Endodermal cell (in vitro differentiated cells): ENCODE measurements around the gene KCNJ3. TPM values are rescaled to one million over a fixed set of nuclear protein-coding genes. Genes with fewer than 3 reads are reported as not detected.

Experiments
- DNase-seq: peaks from one replicate; pipeline ENCODE4 v3.0.0-alpha.2; 2017
- H3K27ac ChIP-seq: 2 replicates; pipeline ENCODE4 v1.5.1; 2013; ENCODE audit warnings: mild to moderate bottlenecking, low read depth, low read length, moderate library complexity
- H3K27me3 ChIP-seq: 2 replicates; pipeline ENCODE4 v1.6.1; 2013; ENCODE audit warnings: mild to moderate bottlenecking, low read length, moderate library complexity; ENCODE audit not compliant: insufficient read depth, control insufficient read depth, poor library complexity, severe bottlenecking
- H3K36me3 ChIP-seq: 2 replicates; pipeline ENCODE4 v1.7.0; 2013; ENCODE audit warnings: mild to moderate bottlenecking, low read length, moderate library complexity; ENCODE audit not compliant: control insufficient read depth, insufficient read depth
- H3K4me1 ChIP-seq: one replicate; pipeline ENCODE4 v1.7.0; 2013; ENCODE audit warnings: low read length; ENCODE audit not compliant: control insufficient read depth, insufficient read depth
- H3K4me3 ChIP-seq: 2 replicates; pipeline ENCODE4 v1.5.1; 2013; ENCODE audit warnings: mild to moderate bottlenecking, low read length, moderate library complexity
- H3K9ac ChIP-seq: 2 replicates; pipeline ENCODE4 v1.6.1; 2013; ENCODE audit warnings: mild to moderate bottlenecking, low read length, moderate library complexity; ENCODE audit not compliant: poor library complexity, severe bottlenecking; ENCODE audit errors: extremely low read depth
- H3K9me3 ChIP-seq: 2 replicates; pipeline ENCODE4 v1.6.1; 2013; ENCODE audit warnings: mild to moderate bottlenecking, low read length, moderate library complexity; ENCODE audit not compliant: control insufficient read depth
- H3K27ac Mint-ChIP-seq: 2 replicates; pipeline ENCODE4 v1.8.0; 2020; ENCODE audit warnings: mixed read lengths
- H3K27me3 Mint-ChIP-seq: 2 replicates; pipeline ENCODE4 v1.8.0; 2021; ENCODE audit warnings: mild to moderate bottlenecking, mixed read lengths; ENCODE audit not compliant: insufficient read depth
- H3K36me3 Mint-ChIP-seq: 2 replicates; pipeline ENCODE4 v1.8.0; 2020; ENCODE audit warnings: low read depth, mixed read lengths
- H3K4me1 Mint-ChIP-seq: 2 replicates; pipeline ENCODE4 v1.8.0; 2020; ENCODE audit warnings: mixed read lengths
- H3K4me3 Mint-ChIP-seq: 2 replicates; pipeline ENCODE4 v1.8.0; 2020; ENCODE audit warnings: mild to moderate bottlenecking, moderate library complexity, mixed read lengths
- H3K9me3 Mint-ChIP-seq: 2 replicates; pipeline ENCODE4 v1.8.0; 2020; ENCODE audit warnings: mild to moderate bottlenecking, mixed read lengths
- WGBS, 2 experiments: methylation state at CpG; one replicate each; pipeline versions ENCODE4 v1.1.5 to v1.1.7; 2013; ENCODE audit warnings: missing lambda C conversion rate in 2 of 2, mixed read lengths in 1 of 2; ENCODE audit not compliant: insufficient coverage in 1 of 2, insufficient read length in 1 of 2; 5-methylcytosine and 5-hydroxymethylcytosine counted together
- total RNA-seq, 2 donors: library from RNA; stranded (reverse); fragmentation: NEBNext Ultra II Directional in 1 of 2; extraction: Animal tissue kit (Norgen Biotek cat#: 25700) in 1 of 2; gene quantifications; 2 replicates in 1 of 2; 3 replicates in 1 of 2; pipeline ENCODE4 v1.2.1, GENCODE V29; 2021
- TF ChIP-seq, protein P1 (sequence below): fragments of 200-600 bp; sonication (generic); conservative IDR thresholded peaks from 2 replicates; pipeline ENCODE4 v1.5.0; 2021; ENCODE audit warnings: antibody characterized with exemption, mild to moderate bottlenecking

The KCNJ3 gene
- total RNA-seq, 2 donors from 2014 or later = 4.3 to 7.6 TPM

- Histone ChIP-seq H3K4me3 (no peak overlapping the region), H3K27me3 (peaks cover 17% of the 10 kb centered on the region), H3K9ac (no peak overlapping the region), H3K36me3 (no peaks in the 10 kb centered on the region), H3K27ac (no peak overlapping the region), H3K4me1 (peaks cover 1% of the 10 kb centered on the region), H3K9me3 (no peaks in the 10 kb centered on the region)
- 95 to 96% methylated on average over 2 to 3 of the region's 3 CpGs for WGBS, 2 experiments
- Mint-ChIP-seq H3K4me1 (peaks cover 7% of the 10 kb centered on the region), H3K27me3 (peaks cover 25% of the 10 kb centered on the region), H3K9me3 (peaks cover under 1% of the 10 kb centered on the region), H3K27ac (no peak overlapping the region), H3K4me3 (no peak overlapping the region), H3K36me3 (no peaks in the 10 kb centered on the region)
- TF ChIP-seq, protein P1, sequence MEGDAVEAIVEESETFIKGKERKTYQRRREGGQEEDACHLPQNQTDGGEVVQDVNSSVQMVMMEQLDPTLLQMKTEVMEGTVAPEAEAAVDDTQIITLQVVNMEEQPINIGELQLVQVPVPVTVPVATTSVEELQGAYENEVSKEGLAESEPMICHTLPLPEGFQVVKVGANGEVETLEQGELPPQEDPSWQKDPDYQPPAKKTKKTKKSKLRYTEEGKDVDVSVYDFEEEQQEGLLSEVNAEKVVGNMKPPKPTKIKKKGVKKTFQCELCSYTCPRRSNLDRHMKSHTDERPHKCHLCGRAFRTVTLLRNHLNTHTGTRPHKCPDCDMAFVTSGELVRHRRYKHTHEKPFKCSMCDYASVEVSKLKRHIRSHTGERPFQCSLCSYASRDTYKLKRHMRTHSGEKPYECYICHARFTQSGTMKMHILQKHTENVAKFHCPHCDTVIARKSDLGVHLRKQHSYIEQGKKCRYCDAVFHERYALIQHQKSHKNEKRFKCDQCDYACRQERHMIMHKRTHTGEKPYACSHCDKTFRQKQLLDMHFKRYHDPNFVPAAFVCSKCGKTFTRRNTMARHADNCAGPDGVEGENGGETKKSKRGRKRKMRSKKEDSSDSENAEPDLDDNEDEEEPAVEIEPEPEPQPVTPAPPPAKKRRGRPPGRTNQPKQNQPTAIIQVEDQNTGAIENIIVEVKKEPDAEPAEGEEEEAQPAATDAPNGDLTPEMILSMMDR = no peak
- no peak for DNase-seq
These were observed 4.7 kb upstream of the KCNJ3 start for GRCh38 chr2:154693741-154694340.

DNA sequence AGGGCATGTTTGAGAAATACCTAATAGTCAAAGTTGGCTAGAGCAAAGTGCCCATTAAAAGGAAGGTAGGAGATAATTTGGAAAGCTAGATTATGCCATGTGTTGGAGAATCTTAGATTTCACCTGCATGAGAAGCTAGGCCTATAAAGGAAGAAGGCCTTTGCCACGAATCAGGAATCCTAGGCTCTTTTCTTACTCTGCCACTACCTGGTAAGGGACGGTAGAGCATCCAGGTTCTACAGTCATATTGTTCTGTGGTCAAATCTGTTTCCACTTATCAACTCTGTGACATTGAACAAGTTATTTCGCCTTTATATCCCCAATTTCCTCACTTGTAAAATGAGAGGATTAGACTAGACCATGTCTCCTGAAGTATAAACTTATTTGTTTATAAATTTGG, 3.6 kb upstream of the KCNJ3 start:
- Histone ChIP-seq H3K36me3 (no peaks in the 10 kb centered on the region), H3K27me3 (peaks cover 23% of the 10 kb centered on the region), H3K9me3 (no peaks in the 10 kb centered on the region), H3K4me3 (no peak overlapping the region), H3K4me1 (no peaks in the 10 kb centered on the region), H3K27ac (no peak overlapping the region), H3K9ac (no peak overlapping the region)
- TF ChIP-seq, protein P1 = peak; percentile 66
- H3K27me3 Mint-ChIP-seq = peaks cover 35% of the 10 kb centered on the region
- H3K36me3 Mint-ChIP-seq = peaks cover 4% of the 10 kb centered on the region
- no peak overlapping the region for H3K27ac Mint-ChIP-seq
- no peak for DNase-seq
- peaks cover 7% of the 10 kb centered on the region for H3K4me1 Mint-ChIP-seq
- 85 to 100% methylated on average over 1 to 3 of the region's 3 CpGs for WGBS, 2 experiments
- H3K9me3 Mint-ChIP-seq = peaks cover 5% of the 10 kb centered on the region
- H3K4me3 Mint-ChIP-seq = no peak overlapping the region

- Mint-ChIP-seq H3K36me3 (peaks cover 4% of the 10 kb centered on the region), H3K9me3 (peaks cover 5% of the 10 kb centered on the region), H3K27me3 (peaks cover 35% of the 10 kb centered on the region), H3K4me3 (no peak overlapping the region), H3K27ac (no peak overlapping the region), H3K4me1 (peaks cover 7% of the 10 kb centered on the region)
- H3K9ac ChIP-seq = no peak overlapping the region
- no peaks in the 10 kb centered on the region for H3K4me1 ChIP-seq
- no peak overlapping the region for H3K27ac ChIP-seq
- TF ChIP-seq, protein P1 = no peak
- no peak overlapping the region for H3K4me3 ChIP-seq
- WGBS, 2 experiments = 69% methylated on average over 4 of the region's 4 CpGs; no CpG with 5 or more reads in 1 of the 2 experiments
- H3K9me3 ChIP-seq = no peaks in the 10 kb centered on the region
- DNase-seq = no peak
- H3K27me3 ChIP-seq = peaks cover 23% of the 10 kb centered on the region
- no peaks in the 10 kb centered on the region for H3K36me3 ChIP-seq
These were observed 2.1 kb upstream of the KCNJ3 start for GRCh38 chr2:154696369-154696768.
